SK-N-DZ (cell line): ENCODE data around the gene KLF6.

ENCODE experiments used
- DNase-seq: peaks from one replicate; pipeline ENCODE4 v3.0.0-alpha.2; 2015; ENCODE audit warnings: low spot score

The KLF6 gene

GRCh38 chr10:3811291-3811870 is 26.4 kb upstream of the KLF6 start:
- DNase-seq: no peak

GRCh38 chr10:3808689-3809199 is 23.7 kb upstream of the KLF6 start:
- no peak for DNase-seq

DNA sequence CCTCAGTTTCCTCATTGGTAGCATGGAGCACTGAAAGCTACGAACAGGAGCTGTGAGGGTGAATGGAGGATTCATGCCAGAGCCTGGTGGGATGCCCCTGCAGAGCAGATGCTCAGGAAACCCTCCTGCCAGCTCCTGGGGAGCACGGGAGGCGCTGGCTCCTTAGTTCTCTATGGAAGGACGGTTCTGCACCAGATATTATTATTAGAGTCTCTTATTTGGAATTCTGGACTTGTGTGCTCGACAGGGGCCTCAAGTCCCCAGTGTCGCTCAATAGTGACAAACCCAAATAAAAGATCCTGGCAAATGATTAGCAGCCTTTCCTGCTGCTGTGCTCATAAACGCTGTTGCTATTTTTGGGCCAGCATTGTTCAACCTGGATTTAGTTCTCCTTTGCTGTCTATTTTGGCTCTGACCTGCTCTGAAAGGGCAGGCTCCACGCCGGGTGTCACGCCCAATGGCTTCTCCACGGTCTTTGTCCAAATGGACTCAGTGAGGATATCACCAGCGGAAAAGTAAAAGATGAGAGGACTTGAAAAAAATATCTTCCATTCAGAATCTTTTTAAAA is 23.0 kb upstream of the KLF6 start:
- DNase-seq: no peak

DNA sequence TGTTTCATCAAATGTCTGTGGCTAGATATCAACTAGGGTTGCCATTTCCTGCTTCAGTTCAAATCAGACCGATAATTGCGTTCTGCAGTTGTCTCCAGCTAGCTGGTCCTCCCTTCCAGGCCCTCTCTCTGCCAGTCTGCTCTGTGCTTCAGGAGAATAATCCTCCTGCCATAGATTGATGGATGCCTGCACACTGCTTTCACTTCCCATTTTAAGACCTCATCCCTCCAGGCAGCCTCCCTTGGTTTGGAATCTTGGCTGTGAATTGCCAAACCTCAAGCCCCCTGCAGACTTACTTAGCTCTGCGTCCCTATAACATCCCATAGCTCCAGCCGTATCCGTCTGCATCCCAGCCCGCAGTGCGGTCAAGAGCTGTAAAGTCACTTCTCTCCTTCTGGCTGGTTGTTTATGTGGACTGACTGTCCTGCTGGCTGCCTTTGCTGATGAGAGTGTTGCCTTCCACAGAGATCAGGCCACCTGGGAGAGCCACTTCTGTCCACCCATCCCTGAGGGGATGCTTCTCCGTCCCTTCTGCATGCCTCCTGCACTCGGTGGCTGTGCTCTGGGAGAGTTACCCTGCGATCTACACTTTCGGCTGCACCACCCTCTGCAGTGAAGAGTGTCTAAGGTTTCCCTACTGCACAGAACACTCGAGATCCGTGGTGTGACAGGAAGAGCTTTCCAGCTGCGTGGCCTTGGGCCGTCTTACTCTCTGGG is 22.4 kb upstream of the KLF6 start:
- DNase-seq: no peak

DNA sequence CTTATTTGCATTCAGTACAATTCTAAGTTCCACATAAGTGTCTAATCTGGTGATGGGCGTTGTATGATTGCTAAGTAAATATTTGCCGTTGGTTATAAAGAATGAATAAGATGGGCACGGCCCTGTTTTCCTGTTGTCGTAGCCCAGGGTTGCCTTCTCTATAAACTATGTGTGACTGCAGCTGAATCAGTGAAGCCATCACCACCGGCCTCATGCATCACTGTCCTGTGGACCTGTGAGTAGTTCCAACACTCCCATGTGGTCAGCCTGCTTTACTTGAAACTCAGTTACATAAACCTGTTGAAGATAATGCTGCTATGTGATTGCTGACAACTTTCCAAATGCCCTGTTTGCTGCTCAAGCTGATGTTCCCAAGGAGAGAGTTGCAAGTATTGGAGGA is 21.6 kb upstream of the KLF6 start:
- no peak for DNase-seq

GRCh38 chr10:3805791-3806461 is 20.9 kb upstream of the KLF6 start:
- peak; percentile 35 for DNase-seq

DNA sequence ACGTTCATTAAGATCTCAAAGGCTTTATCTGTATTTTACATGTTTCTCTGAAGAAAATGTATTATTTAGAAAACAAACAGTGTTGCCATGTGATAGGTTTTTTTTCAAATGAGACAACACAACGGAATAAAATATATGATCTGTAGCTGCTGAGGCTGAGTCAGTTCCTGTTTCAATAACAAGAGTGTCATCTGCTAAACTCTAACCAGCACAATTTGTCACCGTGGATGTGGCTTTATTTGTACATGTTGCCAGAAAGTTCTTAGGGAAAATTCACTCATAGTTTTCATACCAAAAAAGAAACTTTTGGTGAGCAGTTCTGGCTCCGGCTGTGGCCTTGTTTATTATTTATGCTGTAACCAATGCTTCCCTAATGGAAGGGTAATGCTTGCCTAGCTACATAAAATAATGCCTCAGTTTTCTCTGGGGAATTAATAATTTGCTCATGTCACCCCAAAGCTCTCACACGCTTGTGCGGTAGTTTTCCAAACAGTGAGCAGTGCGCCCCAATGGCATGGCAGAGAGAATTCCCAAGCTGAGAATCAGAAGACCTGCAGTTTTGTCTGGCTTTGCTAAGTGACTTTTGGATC is 20.3 kb upstream of the KLF6 start:
- DNase-seq: no peak

DNA sequence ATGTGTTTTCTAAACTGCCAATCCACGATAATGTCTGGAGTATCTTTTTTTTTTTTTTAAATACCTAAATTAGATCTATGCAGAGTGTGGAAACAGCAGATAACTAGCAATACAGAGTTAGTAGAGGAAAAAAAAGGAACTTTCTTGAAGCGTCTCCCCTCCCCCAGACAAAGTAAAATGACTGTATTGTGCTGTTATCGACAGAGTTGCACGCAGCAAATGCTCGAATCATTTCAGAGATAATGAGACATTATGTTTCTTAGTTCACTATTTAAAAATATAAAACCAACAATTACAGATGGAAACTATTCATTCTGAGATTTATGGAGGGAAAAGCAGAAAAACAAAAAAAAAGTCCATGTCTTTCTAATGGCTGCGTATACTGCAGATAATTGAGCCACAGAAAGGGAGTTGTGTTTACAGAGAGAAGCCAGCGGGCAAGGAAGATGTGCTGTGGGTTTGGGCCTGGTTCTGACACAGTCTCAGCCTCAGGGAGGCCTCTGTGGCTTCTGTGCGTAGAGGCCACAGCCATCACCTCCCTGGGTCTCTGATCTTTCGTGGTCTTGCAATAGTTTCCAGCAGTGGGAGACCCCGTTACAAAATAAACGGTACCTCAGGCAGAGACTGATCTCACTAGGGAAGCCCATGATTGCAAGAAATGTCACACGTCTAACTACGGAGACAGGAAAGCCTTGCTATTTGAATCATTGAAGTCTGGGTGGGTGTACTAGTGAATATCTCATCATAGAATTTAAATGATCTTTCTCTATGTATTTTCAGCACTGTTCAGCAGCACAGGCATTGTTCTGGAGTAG is 19.1 kb upstream of the KLF6 start:
- DNase-seq: no peak

- no peak for DNase-seq
Observed at GRCh38 chr10:3803295-3803926, 18.4 kb upstream of the KLF6 start.

GRCh38 chr10:3802526-3803265 is 17.7 kb upstream of the KLF6 start:
- DNase-seq: no peak

DNA sequence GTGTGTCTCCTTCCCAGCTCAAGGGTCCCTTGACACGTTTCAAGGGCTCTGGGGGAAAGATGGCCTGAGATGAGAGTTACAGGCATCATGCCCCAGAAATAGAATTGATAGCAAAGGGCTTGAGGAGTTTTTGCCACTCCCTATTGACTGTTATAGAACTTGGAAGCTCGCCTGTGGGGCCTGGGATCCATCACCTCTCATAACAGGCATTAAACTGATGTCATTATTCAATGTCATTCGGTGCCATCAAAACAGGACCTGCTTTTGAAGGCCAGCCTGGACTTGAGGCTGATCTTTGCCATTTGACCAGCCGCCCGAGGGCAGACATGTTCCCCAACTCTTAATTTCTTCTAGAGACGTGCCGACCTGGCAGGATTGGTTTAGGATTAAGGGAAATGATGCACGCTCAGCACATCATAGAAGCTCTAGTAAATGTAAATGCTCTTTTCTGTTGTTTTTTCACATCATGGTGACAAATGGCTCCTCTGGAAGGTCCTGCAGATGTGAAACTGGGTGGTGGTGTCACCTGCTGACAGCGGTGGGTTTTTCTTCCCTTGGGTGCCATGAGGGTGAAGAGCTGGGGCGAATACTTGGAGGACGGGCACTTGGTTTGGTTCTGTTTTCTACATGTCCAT is 16.7 kb upstream of the KLF6 start:
- peak; percentile 44 for DNase-seq

DNA sequence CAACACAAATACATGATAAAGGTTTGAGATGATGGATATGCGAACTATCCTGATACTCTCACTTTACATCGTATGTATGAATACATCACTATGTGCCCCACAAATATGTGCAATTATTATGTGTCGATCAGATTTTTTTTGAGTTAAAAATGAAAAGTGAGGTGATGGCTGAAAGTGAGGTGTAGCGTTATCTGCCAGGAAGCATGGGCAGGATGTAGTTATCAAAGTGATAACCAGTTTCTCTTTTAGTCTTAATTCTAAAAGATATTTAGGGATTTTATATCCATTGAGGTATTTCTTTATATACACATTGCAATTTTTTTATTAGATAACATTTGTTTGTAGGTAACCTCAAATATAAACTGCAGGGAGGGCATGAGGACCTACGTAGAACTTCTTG is 15.6 kb upstream of the KLF6 start:
- no peak for DNase-seq

GRCh38 chr10:3797750-3798149 is 12.7 kb upstream of the KLF6 start:
- no peak for DNase-seq

- DNase-seq: no peak
Observed at GRCh38 chr10:3793553-3793952, 8.5 kb upstream of the KLF6 start.

DNA sequence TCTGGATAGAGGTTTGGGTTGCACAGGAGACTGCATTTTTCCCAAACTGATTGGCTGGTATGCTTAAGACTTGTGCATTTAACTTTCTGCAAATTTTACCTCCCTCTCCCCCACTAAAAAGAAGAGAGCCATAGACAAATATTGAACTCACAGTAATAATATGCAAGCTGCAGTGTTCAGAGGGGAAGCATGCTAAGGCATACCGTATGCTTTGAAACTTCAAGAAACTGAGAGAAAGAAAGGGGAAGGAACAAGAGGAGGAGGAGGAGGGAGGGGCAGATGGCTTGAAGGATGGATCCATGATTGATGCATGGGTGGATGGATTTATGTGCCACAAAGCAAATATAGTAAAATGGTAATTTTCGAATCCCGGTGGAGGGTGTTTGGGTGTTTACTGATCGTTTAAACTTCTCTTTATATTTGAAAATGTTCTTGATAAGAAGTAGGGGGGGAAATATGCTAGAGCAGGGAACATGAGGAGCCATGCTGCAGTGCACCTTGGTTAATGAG is 7.8 kb upstream of the KLF6 start:
- no peak for DNase-seq

DNA sequence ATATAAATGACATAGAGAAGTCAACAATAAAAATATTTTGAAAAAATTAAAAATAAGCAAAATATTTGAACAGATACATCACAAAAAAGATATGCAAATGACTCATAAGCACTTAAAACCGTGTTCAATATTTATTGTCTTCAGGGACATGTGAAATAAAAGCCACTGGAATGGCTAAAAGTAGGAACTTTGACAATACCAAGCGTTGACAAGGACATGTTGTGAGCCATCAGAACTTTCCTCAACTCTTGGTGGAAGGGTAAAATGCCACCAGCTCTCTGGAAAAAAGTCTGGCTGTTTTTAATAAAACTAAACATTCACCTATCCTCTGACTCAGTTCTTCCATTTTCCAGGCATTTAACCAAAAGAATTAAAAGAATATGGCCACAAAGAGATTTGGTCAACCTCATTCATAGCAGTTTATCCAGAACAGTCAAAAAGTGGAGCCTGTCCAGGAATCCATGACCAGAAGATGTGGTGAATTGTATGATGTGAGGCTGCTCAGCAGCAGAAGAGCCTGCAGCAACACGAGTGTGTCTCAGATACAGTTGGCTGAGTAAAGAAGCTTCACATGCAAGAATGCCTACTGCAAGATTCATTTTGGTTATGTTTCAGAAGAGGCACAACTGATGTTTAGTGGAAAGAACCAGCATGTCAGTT is 7.1 kb upstream of the KLF6 start:
- no peak for DNase-seq

GRCh38 chr10:3790858-3791257 is 5.8 kb upstream of the KLF6 start:
- no peak for DNase-seq

- no peak for DNase-seq
Observed at GRCh38 chr10:3790272-3790671, 5.3 kb upstream of the KLF6 start.

- no peak for DNase-seq
Observed at GRCh38 chr10:3789621-3790020, 4.6 kb upstream of the KLF6 start.
